ENCODE measurements around the gene SKAP1.

- TF ChIP-seq, protein P1, sequence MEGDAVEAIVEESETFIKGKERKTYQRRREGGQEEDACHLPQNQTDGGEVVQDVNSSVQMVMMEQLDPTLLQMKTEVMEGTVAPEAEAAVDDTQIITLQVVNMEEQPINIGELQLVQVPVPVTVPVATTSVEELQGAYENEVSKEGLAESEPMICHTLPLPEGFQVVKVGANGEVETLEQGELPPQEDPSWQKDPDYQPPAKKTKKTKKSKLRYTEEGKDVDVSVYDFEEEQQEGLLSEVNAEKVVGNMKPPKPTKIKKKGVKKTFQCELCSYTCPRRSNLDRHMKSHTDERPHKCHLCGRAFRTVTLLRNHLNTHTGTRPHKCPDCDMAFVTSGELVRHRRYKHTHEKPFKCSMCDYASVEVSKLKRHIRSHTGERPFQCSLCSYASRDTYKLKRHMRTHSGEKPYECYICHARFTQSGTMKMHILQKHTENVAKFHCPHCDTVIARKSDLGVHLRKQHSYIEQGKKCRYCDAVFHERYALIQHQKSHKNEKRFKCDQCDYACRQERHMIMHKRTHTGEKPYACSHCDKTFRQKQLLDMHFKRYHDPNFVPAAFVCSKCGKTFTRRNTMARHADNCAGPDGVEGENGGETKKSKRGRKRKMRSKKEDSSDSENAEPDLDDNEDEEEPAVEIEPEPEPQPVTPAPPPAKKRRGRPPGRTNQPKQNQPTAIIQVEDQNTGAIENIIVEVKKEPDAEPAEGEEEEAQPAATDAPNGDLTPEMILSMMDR (conservative IDR thresholded peaks at IDR 0.05; ENCODE audit: low read length): no peak
- no peak for TF ChIP-seq EZH2phosphoT487 (IDR thresholded peaks at IDR 0.05; ENCODE audit: borderline replicate concordance, low read depth, low read length)
These were observed 160.8 kb downstream of the SKAP1 start for GRCh38 chr17:48269209-48269608.

Measured in OCI-LY7 (cell line).